Loucy (cell line): ENCODE measurements around the gene GPR152.

Experiments
- H2AFZ ChIP-seq: fragments of 200-600 bp; sonication (generic); 2 replicates; pipeline ENCODE4 v1.6.0; 2016; ENCODE audit warnings: antibody characterized with exemption, mild to moderate bottlenecking, low read length, moderate library complexity
- H3F3A ChIP-seq: fragments of 200-600 bp; 2 replicates; pipeline ENCODE4 v1.6.0; 2016; ENCODE audit warnings: antibody characterized with exemption, low read depth, mild to moderate bottlenecking
- H3K27me3 ChIP-seq: fragments of 200-600 bp; sonication (generic); 2 replicates; pipeline ENCODE4 v1.6.1; 2014; ENCODE audit warnings: low read length, mild to moderate bottlenecking; ENCODE audit not compliant: insufficient read depth, poor library complexity, severe bottlenecking
- H3K36me3 ChIP-seq: fragments of 200-600 bp; sonication (generic); 2 replicates; pipeline ENCODE4 v1.6.1; 2016; ENCODE audit warnings: low read length; ENCODE audit not compliant: insufficient read depth
- H3K4me1 ChIP-seq: fragments of 200-600 bp; sonication (generic); 2 replicates; pipeline ENCODE4 v1.5.1; 2014; ENCODE audit warnings: low read length, mild to moderate bottlenecking; ENCODE audit not compliant: insufficient read depth, poor library complexity, severe bottlenecking
- H3K4me2 ChIP-seq: fragments of 200-600 bp; sonication (generic); 2 replicates; pipeline ENCODE4 v1.6.0; 2014; ENCODE audit warnings: antibody characterized with exemption, low read length, low read depth, mild to moderate bottlenecking; ENCODE audit not compliant: poor library complexity, severe bottlenecking
- H3K4me3 ChIP-seq: fragments of 200-600 bp; sonication (generic); 2 replicates; pipeline ENCODE4 v1.5.1; 2014; ENCODE audit warnings: low read length, mild to moderate bottlenecking, mixed read lengths; ENCODE audit not compliant: poor library complexity, severe bottlenecking
- H3K79me2 ChIP-seq: fragments of 200-600 bp; sonication (generic); 2 replicates; pipeline ENCODE4 v1.6.1; 2014; ENCODE audit warnings: low read length; ENCODE audit not compliant: insufficient read depth
- H3K9ac ChIP-seq: fragments of 200-600 bp; sonication (generic); 2 replicates; pipeline ENCODE4 v1.6.0; 2014; ENCODE audit warnings: mild to moderate bottlenecking, low read depth, low read length, moderate library complexity; ENCODE audit not compliant: poor library complexity, severe bottlenecking
- H3K9me2 ChIP-seq: fragments of 200-600 bp; sonication (generic); replicated peaks from 2 replicates; pipeline ENCODE4 v1.6.1; 2016; ENCODE audit warnings: low read depth, low read length, mixed read lengths
- H3K9me3 ChIP-seq: fragments of 200-600 bp; sonication (generic); 2 replicates; pipeline ENCODE4 v1.6.1; 2014; ENCODE audit warnings: mild to moderate bottlenecking, antibody characterized with exemption, low read length, low read depth; ENCODE audit not compliant: insufficient read depth
- H4K20me1 ChIP-seq: fragments of 200-600 bp; sonication (generic); 2 replicates; pipeline ENCODE4 v1.6.0; 2014; ENCODE audit warnings: antibody characterized with exemption, low read length, mild to moderate bottlenecking; ENCODE audit not compliant: insufficient read depth, poor library complexity, severe bottlenecking
- CTCF ChIP-seq: fragments of 200-600 bp; sonication (generic); conservative IDR thresholded peaks from 2 replicates; pipeline ENCODE4 v1.5.1; 2014; ENCODE audit warnings: mild to moderate bottlenecking, antibody characterized with exemption, low read length
- EZH2phosphoT487 ChIP-seq: fragments of 200-600 bp; IDR thresholded peaks from 2 replicates; pipeline ENCODE4 v1.6.1; 2018; ENCODE audit warnings: antibody characterized with exemption, mild to moderate bottlenecking, moderate library complexity, borderline replicate concordance

Gene GPR152

GRCh38 chr11:67497656-67498291, 45.2 kb upstream of the GPR152 start:
- Histone ChIP-seq H3K9ac (no peak overlapping the region), H2AFZ (no peak overlapping the region), H3K4me3 (no peak overlapping the region), H3K9me3 (no peaks in the 10 kb centered on the region), H3K9me2 (no peaks in the 10 kb centered on the region), H3K79me2 (peaks cover 4% of the 10 kb centered on the region; the same call in 1 of the 2 replicates), H3K4me1 (peaks cover 14% of the 10 kb centered on the region), H3F3A (no peaks in the 10 kb centered on the region), H4K20me1 (no peaks in the 10 kb centered on the region), H3K27me3 (no peaks in the 10 kb centered on the region), H3K4me2 (no peak overlapping the region), H3K36me3 (peaks cover 4% of the 10 kb centered on the region; the same call in 1 of the 2 replicates)
- TF ChIP-seq CTCF, result no peak

- Histone ChIP-seq H3K79me2 (no peaks in the 10 kb centered on the region), H3K4me3 (no peak overlapping the region), H3K36me3 (peaks cover 12% of the 10 kb centered on the region; the same call in 1 of the 2 replicates), H2AFZ (no peak overlapping the region), H3K27me3 (no peaks in the 10 kb centered on the region), H4K20me1 (no peaks in the 10 kb centered on the region), H3K9me3 (no peaks in the 10 kb centered on the region), H3F3A (no peaks in the 10 kb centered on the region), H3K9me2 (no peaks in the 10 kb centered on the region), H3K9ac (no peak overlapping the region), H3K4me1 (peaks cover 12% of the 10 kb centered on the region), H3K4me2 (no peak overlapping the region)
- no peak for TF ChIP-seq EZH2phosphoT487
- TF ChIP-seq CTCF, result no peak
These were observed 43.6 kb upstream of the GPR152 start for GRCh38 chr11:67496113-67496512.

GRCh38 chr11:67495234-67496005, 42.9 kb upstream of the GPR152 start:
- TF ChIP-seq CTCF, result no peak
- no peak for TF ChIP-seq EZH2phosphoT487
- Histone ChIP-seq H3K9ac (no peak overlapping the region), H3K79me2 (no peaks in the 10 kb centered on the region), H3K9me2 (no peaks in the 10 kb centered on the region), H3F3A (no peaks in the 10 kb centered on the region), H3K9me3 (no peaks in the 10 kb centered on the region), H3K36me3 (peaks cover 18% of the 10 kb centered on the region; the same call in 1 of the 2 replicates), H3K4me2 (no peak overlapping the region), H3K27me3 (no peaks in the 10 kb centered on the region), H4K20me1 (no peaks in the 10 kb centered on the region), H3K4me1 (peaks cover 5% of the 10 kb centered on the region), H3K4me3 (no peak overlapping the region), H2AFZ (no peak overlapping the region)
